GM18868 (cell line): ENCODE data around the gene EPG5.
"Not testable (repeated sequence)": the region's sequence is repeated elsewhere in the genome, so short reads cannot be mapped to it uniquely, and the experiment has no call there.

Experiments
- ATAC-seq: cut with Tn5 transposase; IDR thresholded peaks from one replicate; pipeline ENCODE4 v1.9.1; 2021; ENCODE audit warnings: mild to moderate bottlenecking, moderate library complexity; ENCODE audit not compliant: unreplicated experiment

Gene EPG5

GRCh38 chr18:45967007-45967706 is at the start of gene EPG5:
EPG5 (minus strand) TSS chr18:45967329; CDS start chr18:45967239, 90 bp downstream.
- ATAC-seq = peak; percentile 98

DNA sequence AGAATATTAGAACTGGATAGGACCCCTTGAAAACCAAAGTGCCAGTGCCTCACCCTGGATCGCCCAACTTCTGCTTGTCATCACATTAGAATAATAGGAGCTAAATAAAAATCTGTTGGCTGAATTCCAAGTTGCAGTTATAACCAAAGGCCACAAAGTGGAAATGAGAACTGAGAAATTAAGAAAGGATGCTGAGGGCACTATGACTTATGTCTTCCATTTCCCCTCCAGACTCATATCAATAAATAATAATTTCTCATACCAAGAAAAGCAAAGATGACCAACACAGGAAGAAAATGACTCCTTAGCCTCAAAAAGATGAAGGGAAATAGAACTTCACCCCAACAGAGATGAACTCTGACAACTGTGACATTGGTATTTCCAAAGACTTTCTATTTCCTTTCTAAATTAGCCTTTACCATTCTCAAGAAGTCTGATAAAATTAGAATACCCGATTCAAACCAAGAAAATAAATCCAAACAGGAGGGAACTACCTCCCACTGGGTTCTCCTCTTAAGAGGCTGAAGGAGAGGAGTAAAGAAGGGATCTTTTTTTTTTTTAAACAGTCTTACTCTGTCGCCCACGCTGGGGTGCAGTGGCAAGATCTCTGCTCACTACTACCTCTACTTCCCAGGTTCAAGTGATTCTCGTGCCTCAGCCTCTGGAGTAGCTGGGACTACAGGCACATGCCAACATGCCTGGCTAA is 46.5 kb upstream of the EPG5 start:
- ATAC-seq = peak; percentile 77

DNA sequence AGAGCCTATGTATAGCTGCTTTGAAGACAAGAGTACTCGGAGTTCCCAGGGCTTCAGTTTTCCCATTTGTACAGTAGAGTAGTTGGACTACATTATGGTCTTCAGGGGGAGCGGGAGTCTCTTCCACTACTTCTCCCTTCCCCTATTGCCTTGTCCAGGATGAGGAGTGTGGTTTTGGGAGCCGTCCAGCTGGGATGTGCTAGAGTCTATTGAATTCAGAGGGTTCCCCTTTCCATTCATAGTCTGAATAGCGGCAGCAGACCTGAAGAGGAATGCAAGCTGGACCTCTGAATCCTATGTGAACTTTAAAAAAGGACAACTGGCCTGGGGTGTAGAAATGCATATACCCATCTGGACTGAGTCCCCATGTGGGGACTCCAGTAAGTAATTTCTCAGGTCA is 43.5 kb upstream of the EPG5 start:
- ATAC-seq = no peak

GRCh38 chr18:46010050-46010449 is 42.9 kb upstream of the EPG5 start:
- ATAC-seq = no peak

DNA sequence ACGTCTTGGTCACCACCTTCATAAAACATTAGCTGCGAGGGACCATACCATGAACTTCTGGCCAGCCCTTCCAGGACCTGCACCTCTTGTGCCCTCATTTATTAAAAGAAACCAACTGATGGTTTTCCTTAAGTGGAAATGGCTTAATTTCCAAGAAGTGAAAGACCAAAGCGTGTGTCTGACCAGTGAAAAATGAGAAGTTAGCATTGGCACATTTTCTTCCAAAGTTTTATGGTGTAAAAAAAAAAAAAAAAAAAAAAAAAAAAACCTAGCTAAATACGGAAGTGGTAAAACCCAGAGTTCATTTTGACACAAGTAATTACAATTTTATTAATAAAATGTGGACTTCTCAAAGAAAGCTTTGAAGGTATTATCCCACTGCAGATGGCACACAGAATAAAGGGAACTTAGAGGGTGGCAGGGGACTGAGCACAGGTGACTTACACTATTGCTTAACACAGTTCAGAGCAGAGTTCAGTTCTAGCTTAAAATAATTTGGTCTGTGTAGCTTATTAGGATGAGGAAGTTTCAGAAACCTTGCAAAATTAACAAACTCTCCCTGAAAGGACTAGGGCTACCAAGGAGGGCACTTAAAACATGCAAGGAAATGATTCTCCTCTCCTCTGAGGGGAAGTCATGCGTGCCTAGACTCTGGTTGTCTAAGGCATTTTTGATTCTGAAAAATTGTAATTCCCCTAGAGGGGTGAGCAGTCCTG is 42.2 kb upstream of the EPG5 start:
- ATAC-seq = no peak

GRCh38 chr18:46008531-46008930 is 41.4 kb upstream of the EPG5 start:
- no peak for ATAC-seq

DNA sequence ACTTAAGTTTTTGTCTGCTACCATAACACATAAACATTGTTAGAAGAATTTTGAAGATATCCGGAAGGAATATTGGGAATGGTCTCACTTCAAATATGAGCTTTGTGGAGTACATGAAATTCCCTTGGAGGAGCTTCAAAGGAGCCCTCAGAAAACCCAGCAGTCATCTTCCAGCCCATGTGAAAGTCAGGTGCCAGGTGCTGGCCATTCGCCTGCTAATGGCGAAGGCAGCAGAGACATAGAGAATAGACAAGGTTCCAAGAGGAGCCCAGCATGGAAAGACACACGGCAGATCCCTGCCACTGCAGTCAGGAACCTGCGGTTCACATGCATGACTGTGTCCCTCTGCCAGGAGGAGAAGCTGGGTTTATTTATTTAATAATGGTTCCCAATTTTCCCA is 40.0 kb upstream of the EPG5 start:
- ATAC-seq = no peak

GRCh38 chr18:46002934-46003333 is 35.8 kb upstream of the EPG5 start:
- no peak for ATAC-seq

GRCh38 chr18:46001892-46002291 is 34.8 kb upstream of the EPG5 start:
- ATAC-seq = no peak

DNA sequence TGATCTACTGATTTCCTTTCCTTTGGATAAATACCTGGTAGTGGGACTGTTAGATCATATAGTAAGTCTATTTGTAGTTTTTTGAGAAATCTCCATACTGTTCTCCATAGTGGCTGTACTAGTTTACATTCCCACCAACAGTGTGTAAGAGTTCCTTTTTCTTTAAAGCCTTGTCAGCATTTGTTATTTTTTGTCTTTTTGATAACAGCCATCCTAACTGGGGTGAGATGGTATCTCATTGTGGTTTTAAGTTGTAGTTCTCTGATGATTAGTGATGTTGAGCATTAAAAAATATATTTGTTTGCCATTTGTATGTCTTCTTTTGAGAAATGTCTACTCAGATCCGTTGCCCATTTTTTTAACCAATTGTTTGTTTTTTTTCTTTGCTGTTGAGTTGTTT is 33.9 kb upstream of the EPG5 start:
- no peak for ATAC-seq

- no peak for ATAC-seq
Measured at GRCh38 chr18:45999536-45999935, 32.4 kb upstream of the EPG5 start.

DNA sequence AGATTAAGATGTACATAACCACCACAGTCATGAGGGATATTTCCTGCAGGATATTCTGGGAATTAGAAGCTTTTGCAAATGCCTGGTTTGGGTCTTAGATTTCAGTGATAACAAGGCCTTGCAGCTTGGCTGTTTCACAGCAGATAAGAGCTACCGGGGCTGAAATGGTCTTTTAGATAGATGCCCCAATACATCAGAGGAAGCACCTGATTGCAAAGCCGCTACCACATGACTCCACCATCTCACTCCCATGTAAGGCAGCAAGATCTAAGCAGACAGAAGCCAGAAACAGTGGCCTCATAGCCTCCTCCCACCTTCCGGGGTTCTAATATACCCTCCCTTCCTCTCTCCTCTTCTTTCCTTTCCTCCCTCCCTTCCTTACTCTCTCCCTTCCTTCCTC is 31.1 kb upstream of the EPG5 start:
- ATAC-seq = peak; percentile 35

- peak; percentile 75 for ATAC-seq
Measured at GRCh38 chr18:45997700-45998151, 30.6 kb upstream of the EPG5 start.

- ATAC-seq = no peak
Measured at GRCh38 chr18:45995461-45995860, 28.3 kb upstream of the EPG5 start.

DNA sequence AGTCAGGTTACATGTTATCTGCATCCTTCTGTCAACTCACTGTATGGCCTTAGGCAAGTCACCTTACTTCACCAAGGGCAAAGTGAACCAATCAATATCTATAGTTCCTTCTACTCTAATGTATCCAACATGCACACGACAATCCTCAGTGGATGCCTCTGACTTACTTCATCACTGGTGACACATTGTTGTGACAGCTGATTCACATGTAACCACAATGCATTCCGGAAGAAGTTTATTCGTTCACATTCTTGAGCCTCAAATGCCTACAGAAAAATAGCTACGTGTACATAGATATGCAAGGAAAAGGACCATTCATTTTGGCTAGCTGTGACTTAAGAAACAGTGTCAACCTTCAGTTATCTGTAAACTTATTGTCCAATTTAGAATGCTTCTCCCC is 26.3 kb upstream of the EPG5 start:
- no peak for ATAC-seq

- not testable (repeated sequence) for ATAC-seq
Measured at GRCh38 chr18:45992527-45992926, 25.4 kb upstream of the EPG5 start.

DNA sequence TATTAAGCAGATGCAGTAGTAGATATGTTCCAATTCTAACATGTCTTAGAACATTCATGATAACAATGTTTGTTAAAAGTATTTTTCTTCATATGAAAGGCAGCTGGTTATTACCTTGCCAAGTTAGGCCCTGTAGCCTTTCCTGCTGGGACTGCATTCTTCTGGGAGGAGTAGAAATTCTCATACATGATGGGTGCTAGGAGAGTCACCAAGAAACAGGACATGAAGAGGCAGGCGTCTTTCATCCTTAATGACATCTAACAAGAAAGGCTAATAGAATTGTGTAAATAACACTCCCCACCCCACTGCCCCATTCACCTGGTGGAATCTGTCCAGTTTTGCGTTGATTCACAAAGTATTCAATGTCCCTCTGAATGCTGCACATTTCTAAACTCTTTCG is 24.7 kb upstream of the EPG5 start:
- no peak for ATAC-seq

- ATAC-seq = no peak
Measured at GRCh38 chr18:45984546-45985235, 17.6 kb upstream of the EPG5 start.

DNA sequence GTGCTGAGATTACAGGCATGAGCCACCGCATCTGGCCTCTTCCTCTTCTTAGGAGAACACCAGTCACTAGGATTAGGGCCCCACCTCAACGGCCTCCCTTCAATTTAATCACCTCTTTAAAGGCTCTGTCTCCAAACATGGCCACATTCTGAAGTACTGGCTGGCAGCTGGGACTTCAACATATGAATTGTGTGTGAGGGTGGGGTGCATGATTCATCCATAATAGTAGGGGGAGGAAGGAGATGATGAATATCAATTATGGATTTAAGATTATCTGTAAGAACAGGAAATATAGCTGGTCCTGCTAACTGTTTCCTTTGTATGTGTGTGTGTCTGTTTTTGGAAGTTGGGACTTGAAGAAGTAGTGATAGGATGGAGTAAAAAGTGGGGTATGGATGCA is 14.7 kb upstream of the EPG5 start:
- no peak for ATAC-seq

GRCh38 chr18:45980229-45980628 is 13.1 kb upstream of the EPG5 start:
- ATAC-seq = no peak

DNA sequence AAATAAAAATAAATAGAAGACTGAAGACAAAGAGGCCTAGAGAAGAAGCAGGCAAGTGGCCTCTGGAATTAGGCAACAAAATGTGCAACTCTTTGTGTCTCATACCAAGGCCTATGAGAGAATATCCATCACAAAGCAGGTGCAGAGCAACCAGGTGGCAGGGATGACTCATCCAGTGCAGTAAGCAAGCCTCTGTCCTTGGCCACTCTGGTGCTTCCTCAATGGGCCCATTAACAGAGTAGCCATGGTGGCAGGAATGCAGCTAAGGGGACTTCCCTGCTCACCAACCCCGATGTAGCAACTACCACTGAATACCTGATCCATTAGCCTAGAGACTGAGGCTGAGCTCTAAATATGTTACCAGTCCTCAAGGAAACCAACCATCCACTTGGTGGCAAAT is 11.0 kb upstream of the EPG5 start:
- ATAC-seq = peak; percentile 47
